ENCODE measurements around the gene ANKRD26.
A peak's percentile ranks its signal among the peaks of the same experiment; 100 is the strongest.
"Not testable (repeated sequence)": the region's sequence is repeated elsewhere in the genome, so short reads cannot be mapped to it uniquely, and the experiment has no call there.

Gene ANKRD26

GRCh38 chr10:27099916-27100812 lies at the start of gene ANKRD26:
ANKRD26 (minus strand) TSS chr10:27100494; CDS start chr10:27100326, 168 bp downstream.
- DNase-seq (ENCODE audit: low read depth in 2 of 2): peak; percentile 93

- no peak for DNase-seq (ENCODE audit: low read depth in 2 of 2)
These were observed 47.4 kb upstream of the ANKRD26 start for GRCh38 chr10:27147701-27148100.

- no peak for DNase-seq (ENCODE audit: low read depth in 2 of 2)
These were observed 45.6 kb upstream of the ANKRD26 start for GRCh38 chr10:27145937-27146336.

GRCh38 chr10:27143686-27144085 lies 43.4 kb upstream of the ANKRD26 start:
- no peak for DNase-seq (ENCODE audit: low read depth in 2 of 2)

- no peak for DNase-seq (ENCODE audit: low read depth in 2 of 2)
These were observed 38.0 kb upstream of the ANKRD26 start for GRCh38 chr10:27138277-27138676.

GRCh38 chr10:27134371-27134770 lies 34.1 kb upstream of the ANKRD26 start:
- DNase-seq (ENCODE audit: low read depth in 2 of 2): no peak

- no peak for DNase-seq (ENCODE audit: low read depth in 2 of 2)
These were observed 7.9 kb upstream of the ANKRD26 start for GRCh38 chr10:27108165-27108564.

- no peak for DNase-seq (ENCODE audit: low read depth in 2 of 2)
These were observed 4.6 kb upstream of the ANKRD26 start for GRCh38 chr10:27104919-27105318.

- no peak for DNase-seq (ENCODE audit: low read depth in 2 of 2)
These were observed 586 bp upstream of the ANKRD26 start for GRCh38 chr10:27100813-27101347.

- no peak for DNase-seq (ENCODE audit: low read depth in 2 of 2)
These were observed 846 bp downstream of the ANKRD26 start for GRCh38 chr10:27099448-27099847.

GRCh38 chr10:27088119-27089044 lies 11.9 kb downstream of the ANKRD26 start:
- DNase-seq (ENCODE audit: low read depth in 2 of 2): no peak

- DNase-seq (ENCODE audit: low read depth in 2 of 2): no peak
These were observed 27.7 kb downstream of the ANKRD26 start for GRCh38 chr10:27072436-27073114.

- DNase-seq (ENCODE audit: low read depth in 2 of 2): no peak
These were observed 31.9 kb downstream of the ANKRD26 start for GRCh38 chr10:27068217-27068891.

- DNase-seq (ENCODE audit: low read depth in 2 of 2): no peak
These were observed 35.2 kb downstream of the ANKRD26 start for GRCh38 chr10:27065084-27065483.

GRCh38 chr10:27052656-27053055 lies 47.6 kb downstream of the ANKRD26 start:
- DNase-seq (ENCODE audit: low read depth in 2 of 2): no peak

GRCh38 chr10:27045247-27045646 lies 55.0 kb downstream of the ANKRD26 start:
- not testable (repeated sequence) for DNase-seq (ENCODE audit: low read depth in 2 of 2)

GRCh38 chr10:27041196-27041595 lies 59.1 kb downstream of the ANKRD26 start:
- DNase-seq (ENCODE audit: low read depth in 2 of 2): no peak

- DNase-seq (ENCODE audit: low read depth in 2 of 2): no peak
These were observed 62.1 kb downstream of the ANKRD26 start for GRCh38 chr10:27038168-27038567.

GRCh38 chr10:27035163-27035562 lies 65.1 kb downstream of the ANKRD26 start:
- DNase-seq (ENCODE audit: low read depth in 2 of 2): no peak

GRCh38 chr10:27030060-27030459 lies 70.2 kb downstream of the ANKRD26 start:
- DNase-seq (ENCODE audit: low read depth in 2 of 2): no peak

GRCh38 chr10:27022048-27022447 lies 78.2 kb downstream of the ANKRD26 start:
- no peak for DNase-seq (ENCODE audit: low read depth in 2 of 2)
